ENCODE data around the gene F5.

F5 gene

GRCh38 chr1:169494343-169494742 lies 91.9 kb downstream of the F5 start:
- no peak overlapping the region for H3K4me3 ChIP-seq (ENCODE audit: control insufficient read depth, low read depth, low read length)
- TF ChIP-seq CTCF (IDR thresholded peaks at IDR 0.05; ENCODE audit: control insufficient read depth, insufficient read depth, low read depth, low read length, missing control alignments) = no peak
- no peak for DNase-seq (ENCODE audit: low read depth)

- no peak for TF ChIP-seq CTCF (IDR thresholded peaks at IDR 0.05; ENCODE audit: control insufficient read depth, insufficient read depth, low read depth, low read length, missing control alignments)
- DNase-seq (ENCODE audit: low read depth) = no peak
- H3K4me3 ChIP-seq (ENCODE audit: control insufficient read depth, low read depth, low read length) = no peak overlapping the region
Measured at GRCh38 chr1:169493251-169493650, 93.0 kb downstream of the F5 start.

- TF ChIP-seq CTCF (IDR thresholded peaks at IDR 0.05; ENCODE audit: control insufficient read depth, insufficient read depth, low read depth, low read length, missing control alignments) = no peak
- DNase-seq (ENCODE audit: low read depth) = no peak
- H3K4me3 ChIP-seq (ENCODE audit: control insufficient read depth, low read depth, low read length) = no peak overlapping the region
Measured at GRCh38 chr1:169491845-169492281, 94.4 kb downstream of the F5 start.

- H3K4me3 ChIP-seq (ENCODE audit: control insufficient read depth, low read depth, low read length) = no peak overlapping the region
- no peak for TF ChIP-seq CTCF (IDR thresholded peaks at IDR 0.05; ENCODE audit: control insufficient read depth, insufficient read depth, low read depth, low read length, missing control alignments)
- no peak for DNase-seq (ENCODE audit: low read depth)
Measured at GRCh38 chr1:169488157-169488556, 98.1 kb downstream of the F5 start.

GRCh38 chr1:169487561-169487960 lies 98.7 kb downstream of the F5 start:
- TF ChIP-seq CTCF (IDR thresholded peaks at IDR 0.05; ENCODE audit: control insufficient read depth, insufficient read depth, low read depth, low read length, missing control alignments) = no peak

GRCh38 chr1:169487133-169487532 lies 99.1 kb downstream of the F5 start:
- no peak for DNase-seq (ENCODE audit: low read depth)
- no peak overlapping the region for H3K4me3 ChIP-seq (ENCODE audit: control insufficient read depth, low read depth, low read length)
- TF ChIP-seq CTCF (IDR thresholded peaks at IDR 0.05; ENCODE audit: control insufficient read depth, insufficient read depth, low read depth, low read length, missing control alignments) = no peak

More at GRCh38 chr1:169487561-169487960, 98.7 kb downstream of the F5 start:
- DNase-seq (ENCODE audit: low read depth) = no peak
- H3K4me3 ChIP-seq (ENCODE audit: control insufficient read depth, low read depth, low read length) = no peak overlapping the region
